KMS-11 (cell line): ENCODE measurements around the gene ITGA1.

Experiments
- H2AFZ ChIP-seq: fragments of 200-600 bp; sonication (generic); 2 replicates; pipeline ENCODE4 v1.6.1; 2016; ENCODE audit warnings: antibody characterized with exemption, mixed run types, low read depth
- H3K27ac ChIP-seq: fragments of 200-600 bp; sonication (generic); 2 replicates; pipeline ENCODE4 v1.6.1; 2016; ENCODE audit warnings: mild to moderate bottlenecking, mixed run types
- H3K27me3 ChIP-seq: fragments of 200-600 bp; sonication (generic); 2 replicates; pipeline ENCODE4 v1.6.1; 2017; ENCODE audit warnings: mild to moderate bottlenecking, low read depth, mixed run types, moderate library complexity; ENCODE audit not compliant: insufficient read depth
- H3K36me3 ChIP-seq: fragments of 200-600 bp; sonication (generic); 2 replicates; pipeline ENCODE4 v1.6.1; 2017; ENCODE audit warnings: mild to moderate bottlenecking, mixed run types; ENCODE audit not compliant: insufficient read depth
- H3K4me1 ChIP-seq: fragments of 200-600 bp; sonication (generic); 2 replicates; pipeline ENCODE4 v1.6.1; 2016; ENCODE audit warnings: mild to moderate bottlenecking, low read depth, mixed run types; ENCODE audit not compliant: poor library complexity, severe bottlenecking
- H3K4me2 ChIP-seq: fragments of 200-600 bp; sonication (generic); 2 replicates; pipeline ENCODE4 v1.7.0; 2016; ENCODE audit warnings: mild to moderate bottlenecking, mixed run types
- H3K4me3 ChIP-seq: fragments of 200-600 bp; sonication (generic); IDR thresholded peaks from 2 replicates; pipeline ENCODE4 v1.6.1; 2017; ENCODE audit warnings: low read depth, low read length, mixed read lengths; ENCODE audit not compliant: insufficient read depth
- H3K79me2 ChIP-seq: fragments of 200-600 bp; sonication (generic); 2 replicates; pipeline ENCODE4 v1.6.1; 2016; ENCODE audit warnings: low read depth, mixed run types; ENCODE audit not compliant: insufficient read depth
- H3K9ac ChIP-seq: fragments of 200-600 bp; sonication (generic); 2 replicates; pipeline ENCODE4 v1.6.1; 2016; ENCODE audit warnings: mild to moderate bottlenecking, mixed run types
- H4K20me1 ChIP-seq: fragments of 200-600 bp; sonication (generic); 2 replicates; pipeline ENCODE4 v1.6.1; 2016; ENCODE audit warnings: mild to moderate bottlenecking, mixed run types; ENCODE audit not compliant: insufficient read depth
- CTCF ChIP-seq: fragments of 200-600 bp; sonication (generic); conservative IDR thresholded peaks from 2 replicates; pipeline ENCODE4 v1.6.1; 2017; ENCODE audit warnings: low read depth, mild to moderate bottlenecking, antibody characterized with exemption, low read length, moderate library complexity, mixed read lengths

Gene ITGA1

GRCh38 chr5:52993367-52993766 lies 205.7 kb downstream of the ITGA1 start:
- no peak overlapping the region for H2AFZ ChIP-seq
- no peak overlapping the region for H3K4me3 ChIP-seq
- H3K27ac ChIP-seq, result no peak overlapping the region
- H3K4me1 ChIP-seq, result no peaks in the 10 kb centered on the region
- no peaks in the 10 kb centered on the region for H3K79me2 ChIP-seq
- H3K4me2 ChIP-seq, result no peak overlapping the region
- H3K27me3 ChIP-seq, result peaks cover 5% of the 10 kb centered on the region
- no peak overlapping the region for H3K9ac ChIP-seq
- no peaks in the 10 kb centered on the region for H4K20me1 ChIP-seq
- no peaks in the 10 kb centered on the region for H3K36me3 ChIP-seq
- TF ChIP-seq CTCF, result no peak

GRCh38 chr5:52994266-52994665 lies 206.6 kb downstream of the ITGA1 start:
- H3K4me2 ChIP-seq, result no peak overlapping the region

GRCh38 chr5:52995095-52995494 lies 207.4 kb downstream of the ITGA1 start:
- no peaks in the 10 kb centered on the region for H3K79me2 ChIP-seq
- H3K4me3 ChIP-seq, result no peak overlapping the region
- no peaks in the 10 kb centered on the region for H4K20me1 ChIP-seq
- no peak overlapping the region for H3K9ac ChIP-seq
- no peaks in the 10 kb centered on the region for H3K4me1 ChIP-seq
- H2AFZ ChIP-seq, result no peak overlapping the region
- no peak overlapping the region for H3K27ac ChIP-seq
- no peaks in the 10 kb centered on the region for H3K27me3 ChIP-seq
- H3K4me2 ChIP-seq, result no peak overlapping the region
- no peak for TF ChIP-seq CTCF
- H3K36me3 ChIP-seq, result no peaks in the 10 kb centered on the region

More at GRCh38 chr5:52994266-52994665, 206.6 kb downstream of the ITGA1 start:
- Histone ChIP-seq H3K27me3 (no peaks in the 10 kb centered on the region), H2AFZ (no peak overlapping the region), H3K9ac (no peak overlapping the region), H3K27ac (no peak overlapping the region), H3K4me3 (no peak overlapping the region), H3K79me2 (no peaks in the 10 kb centered on the region), H3K36me3 (no peaks in the 10 kb centered on the region), H4K20me1 (no peaks in the 10 kb centered on the region), H3K4me1 (no peaks in the 10 kb centered on the region)
- no peak for TF ChIP-seq CTCF

GRCh38 chr5:52995914-52996313 lies 208.2 kb downstream of the ITGA1 start:
- Histone ChIP-seq H3K4me3 (no peak overlapping the region), H3K27ac (no peak overlapping the region), H2AFZ (no peak overlapping the region), H3K27me3 (no peaks in the 10 kb centered on the region), H4K20me1 (no peaks in the 10 kb centered on the region), H3K4me2 (no peak overlapping the region), H3K9ac (no peak overlapping the region), H3K36me3 (no peaks in the 10 kb centered on the region), H3K4me1 (no peaks in the 10 kb centered on the region), H3K79me2 (no peaks in the 10 kb centered on the region)
- no peak for TF ChIP-seq CTCF
